GM12874 (cell line): Measurements from ENCODE around the gene TSPOAP1.

ENCODE experiments used
- TF ChIP-seq, protein P1 (sequence below): IDR thresholded peaks from 2 replicates; pipeline ENCODE4 v1.5.1; 2011; ENCODE audit warnings: low read depth, mild to moderate bottlenecking, control low read depth, low read length, moderate library complexity; ENCODE audit not compliant: insufficient read depth

The TSPOAP1 gene

DNA sequence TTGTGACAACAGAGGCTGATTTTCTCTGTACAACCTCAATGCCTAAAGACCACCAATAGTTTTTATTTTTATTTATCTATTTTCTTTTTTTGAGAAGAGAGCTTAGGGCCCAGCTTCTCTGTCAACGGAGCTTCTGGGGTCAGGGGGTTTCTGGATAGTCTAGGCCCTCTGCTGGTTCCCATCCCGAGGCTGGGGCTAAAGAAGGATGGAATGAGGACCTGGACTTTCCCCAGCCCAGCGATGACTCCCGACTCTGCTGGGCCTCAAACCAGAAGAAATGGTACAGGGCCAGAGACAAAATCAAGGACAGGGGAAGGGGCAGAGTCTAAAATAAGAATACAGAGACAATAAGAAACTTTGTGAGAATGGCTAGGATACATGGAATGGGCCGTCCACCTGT, 5.7 kb upstream of the TSPOAP1 start:
- TF ChIP-seq, protein P1, sequence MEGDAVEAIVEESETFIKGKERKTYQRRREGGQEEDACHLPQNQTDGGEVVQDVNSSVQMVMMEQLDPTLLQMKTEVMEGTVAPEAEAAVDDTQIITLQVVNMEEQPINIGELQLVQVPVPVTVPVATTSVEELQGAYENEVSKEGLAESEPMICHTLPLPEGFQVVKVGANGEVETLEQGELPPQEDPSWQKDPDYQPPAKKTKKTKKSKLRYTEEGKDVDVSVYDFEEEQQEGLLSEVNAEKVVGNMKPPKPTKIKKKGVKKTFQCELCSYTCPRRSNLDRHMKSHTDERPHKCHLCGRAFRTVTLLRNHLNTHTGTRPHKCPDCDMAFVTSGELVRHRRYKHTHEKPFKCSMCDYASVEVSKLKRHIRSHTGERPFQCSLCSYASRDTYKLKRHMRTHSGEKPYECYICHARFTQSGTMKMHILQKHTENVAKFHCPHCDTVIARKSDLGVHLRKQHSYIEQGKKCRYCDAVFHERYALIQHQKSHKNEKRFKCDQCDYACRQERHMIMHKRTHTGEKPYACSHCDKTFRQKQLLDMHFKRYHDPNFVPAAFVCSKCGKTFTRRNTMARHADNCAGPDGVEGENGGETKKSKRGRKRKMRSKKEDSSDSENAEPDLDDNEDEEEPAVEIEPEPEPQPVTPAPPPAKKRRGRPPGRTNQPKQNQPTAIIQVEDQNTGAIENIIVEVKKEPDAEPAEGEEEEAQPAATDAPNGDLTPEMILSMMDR, result no peak

DNA sequence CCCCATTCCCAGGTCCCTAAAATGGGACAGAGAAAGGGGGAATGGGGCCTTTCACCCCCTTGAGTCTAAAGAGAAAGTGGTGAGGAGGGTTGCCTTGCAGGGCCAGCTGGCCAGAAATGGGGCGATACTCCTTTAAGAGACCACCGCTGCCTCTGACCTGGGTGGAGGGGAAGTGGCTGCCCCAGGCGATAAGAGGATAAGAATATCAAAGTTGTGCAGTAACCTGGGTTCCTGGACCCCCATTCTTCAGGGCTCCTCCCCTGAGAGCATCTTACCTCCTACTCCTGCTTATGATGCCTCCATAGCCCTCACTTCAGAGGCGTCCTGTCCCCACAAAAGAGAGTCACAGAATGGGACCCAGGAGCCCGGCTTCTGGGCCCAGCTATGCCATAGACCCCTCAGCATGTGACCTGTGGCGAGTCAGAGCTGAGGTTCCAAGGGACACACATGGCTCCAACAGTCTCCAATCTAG, 5.2 kb upstream of the TSPOAP1 start:
- TF ChIP-seq, protein P1, result no peak

DNA sequence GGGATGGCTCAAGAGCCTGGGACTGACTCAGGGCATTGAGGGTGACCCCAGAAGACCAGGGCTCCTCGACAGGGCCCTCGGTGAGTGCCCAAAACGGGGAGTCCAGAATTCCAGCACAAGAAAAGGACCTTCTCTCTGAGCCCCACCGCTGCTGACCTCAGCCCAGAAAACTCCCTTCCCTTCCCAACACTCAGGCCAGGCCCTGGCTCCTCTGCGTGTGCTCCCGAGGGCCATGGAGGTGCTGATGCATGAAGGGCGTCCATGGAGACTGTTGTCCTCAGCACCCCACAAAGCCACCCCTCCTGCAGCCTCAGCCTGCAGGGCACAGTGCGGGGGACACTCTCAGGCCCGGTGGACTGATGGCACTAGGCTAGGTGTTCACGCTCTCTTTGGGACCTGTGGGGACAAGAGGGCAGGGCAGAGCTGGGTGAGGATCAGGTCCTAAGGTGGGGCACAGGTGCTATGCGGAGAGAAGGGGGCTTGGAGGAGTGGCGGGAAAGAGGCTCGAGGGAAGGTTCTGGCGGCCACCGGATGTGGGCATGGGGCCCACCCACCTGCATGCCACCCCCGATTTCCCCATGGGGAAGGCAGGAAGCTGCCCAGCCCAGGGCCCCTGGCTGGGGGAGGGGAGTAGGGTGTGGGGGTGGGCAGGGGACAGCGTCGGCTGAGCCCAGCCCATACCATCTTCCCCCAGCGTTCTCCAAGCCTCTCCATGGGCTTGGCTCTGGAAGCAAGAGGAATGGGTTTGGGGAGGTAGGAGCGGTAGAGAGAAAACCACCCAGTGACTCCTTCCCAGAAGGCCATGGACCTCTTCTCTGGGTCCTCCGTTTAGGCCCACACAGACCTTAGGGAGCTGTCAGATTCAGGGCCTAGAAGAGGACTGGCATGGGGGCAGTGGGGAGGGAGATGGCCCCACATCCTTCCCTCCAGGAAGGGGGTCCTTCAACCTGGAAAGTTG, 4.5 kb upstream of the TSPOAP1 start:
- TF ChIP-seq, protein P1, result no peak

DNA sequence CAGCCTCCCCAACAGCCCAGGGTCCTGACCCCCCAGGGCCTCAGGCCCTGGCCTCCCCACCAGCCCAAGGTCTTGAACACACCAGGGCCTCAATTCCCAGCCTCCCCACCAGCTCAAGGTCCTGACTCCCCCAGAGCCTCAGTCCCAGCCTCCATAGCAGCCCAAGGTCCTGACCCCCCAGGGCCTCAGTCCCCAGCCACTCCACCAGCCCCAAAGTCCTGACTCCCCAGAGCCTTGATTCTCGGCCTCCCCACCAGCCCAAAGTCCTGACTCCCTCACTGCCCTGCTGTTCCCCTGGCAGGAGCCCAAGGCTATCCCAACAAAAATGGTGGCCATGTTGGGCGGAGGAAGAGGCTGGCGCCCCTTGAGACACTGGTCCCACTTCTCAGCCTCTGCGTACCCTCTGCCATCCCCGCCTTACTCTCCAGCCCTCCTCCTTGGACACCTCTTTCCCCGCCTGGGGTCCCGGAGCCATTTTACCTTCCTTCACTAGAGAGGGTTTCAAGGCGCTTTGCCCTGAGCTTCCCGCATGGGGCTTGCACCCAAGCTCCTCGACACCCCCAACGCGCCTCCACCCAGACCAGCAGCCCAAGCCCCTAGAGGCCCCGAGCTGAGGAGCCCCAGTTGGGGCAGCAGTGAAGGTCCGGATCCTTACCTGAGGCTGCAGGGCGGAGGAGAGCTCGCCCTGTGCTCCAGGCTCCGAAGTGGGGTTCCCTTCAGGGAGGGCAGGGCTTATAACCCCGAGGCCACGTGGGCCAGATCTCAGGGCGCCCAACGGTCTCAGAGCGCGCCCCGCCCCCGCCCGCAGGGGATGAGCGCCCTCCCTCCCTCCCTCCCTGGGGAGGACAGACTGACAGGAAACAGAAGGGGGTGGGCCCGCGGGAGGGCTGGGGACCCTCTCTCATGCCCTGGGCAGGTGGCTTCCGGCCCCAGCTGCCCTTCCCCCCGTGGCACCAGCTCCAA, 3.5 kb upstream of the TSPOAP1 start:
- TF ChIP-seq, protein P1, result no peak

DNA sequence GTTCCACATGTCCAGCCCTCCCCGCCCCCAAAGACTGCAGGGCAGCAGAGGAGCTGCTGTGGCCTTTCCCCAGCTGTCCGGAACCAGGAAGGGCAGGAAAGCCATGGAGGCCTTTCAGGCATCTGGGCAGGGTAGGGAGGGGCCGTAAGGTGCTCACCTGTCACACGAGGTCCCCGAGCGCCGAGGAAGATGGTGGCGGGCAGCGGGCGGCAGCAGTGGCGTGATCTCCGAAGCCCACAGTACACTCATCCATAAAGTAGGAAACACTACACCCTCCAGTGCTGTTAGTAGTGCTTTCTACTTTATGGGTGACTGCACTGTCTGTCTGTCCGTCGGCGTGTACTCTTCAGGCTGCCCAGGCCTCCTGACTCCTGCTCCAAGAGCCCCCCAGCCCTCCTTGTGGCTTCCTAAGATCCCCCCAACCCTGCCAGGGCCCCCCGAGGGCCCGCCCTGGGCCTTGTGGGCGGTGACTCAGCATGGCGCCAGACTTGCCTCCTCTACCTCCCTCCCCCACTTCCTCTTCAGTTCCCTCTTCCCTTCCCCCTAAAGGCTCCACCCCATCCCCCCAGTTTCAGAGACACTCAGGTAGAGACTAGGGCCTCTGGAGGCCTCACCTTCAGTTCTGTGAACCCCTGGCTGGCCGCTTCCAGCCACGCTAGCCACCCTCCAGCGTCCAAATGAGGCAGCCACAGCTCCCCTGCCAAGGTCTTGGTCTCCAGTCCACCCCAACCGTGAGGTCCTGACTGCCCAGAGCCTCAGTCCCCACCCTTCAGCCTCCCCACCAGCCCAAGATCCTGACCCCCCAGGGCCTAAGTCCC, 2.6 kb upstream of the TSPOAP1 start:
- TF ChIP-seq, protein P1, result no peak

DNA sequence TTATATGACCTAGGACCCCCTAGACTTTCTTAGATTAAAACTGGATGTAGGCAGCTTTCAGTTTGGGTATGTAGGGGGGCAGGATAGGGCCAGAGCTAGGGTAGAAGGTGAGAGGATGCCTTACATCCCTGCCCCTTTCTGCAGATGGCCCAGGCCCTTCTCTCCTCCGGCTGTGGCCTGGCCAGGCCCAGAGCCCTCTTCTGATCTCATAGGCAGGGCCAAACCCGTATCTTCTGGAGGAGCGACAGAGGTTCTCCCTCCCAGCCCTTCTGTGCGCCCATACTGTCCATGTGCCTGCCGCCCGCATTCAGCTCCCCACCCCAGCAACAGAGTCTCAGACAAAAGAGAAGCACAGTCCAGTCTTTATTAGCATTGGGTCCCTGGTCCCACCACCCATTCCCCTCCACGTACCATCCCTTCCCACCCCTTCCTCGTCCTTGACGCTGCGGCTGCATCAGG, 2.0 kb upstream of the TSPOAP1 start:
- TF ChIP-seq, protein P1, result no peak
